Neural cell (in vitro differentiated cells): Measurements from ENCODE around the gene CSK. TPM values are rescaled to one million over a fixed set of nuclear protein-coding genes. Genes with fewer than 3 reads are reported as not detected.

Experiments
- H2AFZ ChIP-seq: fragments of 200-600, 300-800 bp; sonication (generic), shearing (Covaris generic); 2 replicates; pipeline ENCODE4 v1.6.0; 2014; ENCODE audit warnings: low read depth, mild to moderate bottlenecking, antibody characterized with exemption, low read length, moderate library complexity
- H3F3A ChIP-seq: fragments of 200-600 bp; shearing (Covaris generic); 2 replicates; pipeline ENCODE4 v1.6.1; 2016; ENCODE audit warnings: mild to moderate bottlenecking, moderate library complexity, mixed read lengths, antibody characterized with exemption, low read length; ENCODE audit not compliant: insufficient read depth, poor library complexity, severe bottlenecking
- H3K27ac ChIP-seq: fragments of 200-600, 300-800 bp; sonication (generic), shearing (Covaris generic); 2 replicates; pipeline ENCODE4 v1.5.1; 2014; ENCODE audit warnings: mild to moderate bottlenecking, low read length, moderate library complexity
- H3K27me3 ChIP-seq: fragments of 300-800, 200-600 bp; sonication (generic), shearing (Covaris generic); 2 replicates; pipeline ENCODE4 v1.6.0; 2014; ENCODE audit warnings: mild to moderate bottlenecking, low read depth, low read length, moderate library complexity; ENCODE audit not compliant: insufficient read depth
- H3K36me3 ChIP-seq: fragments of 300-800, 200-600 bp; sonication (generic), shearing (Covaris generic); 2 replicates; pipeline ENCODE4 v1.5.1; 2014; ENCODE audit warnings: mild to moderate bottlenecking, antibody characterized with exemption, low read length, moderate library complexity; ENCODE audit not compliant: insufficient read depth
- H3K4me2 ChIP-seq: fragments of 300-800, 200-600 bp; sonication (generic), shearing (Covaris generic); 2 replicates; pipeline ENCODE4 v1.6.0; 2014; ENCODE audit warnings: mild to moderate bottlenecking, low read length
- H3K4me3 ChIP-seq: fragments of 300-800, 200-600 bp; sonication (generic), shearing (Covaris generic); 2 replicates; pipeline ENCODE4 v1.5.1; 2014; ENCODE audit warnings: mild to moderate bottlenecking, low read length, moderate library complexity
- H3K79me2 ChIP-seq: fragments of 200-600 bp; shearing (Covaris generic); replicated peaks from 2 replicates; pipeline ENCODE4 v1.6.0; 2014; ENCODE audit warnings: mild to moderate bottlenecking, low read length, moderate library complexity; ENCODE audit not compliant: insufficient read depth
- H3K9ac ChIP-seq: fragments of 300-800, 200-600 bp; sonication (generic), shearing (Covaris generic); 2 replicates; pipeline ENCODE4 v1.6.1; 2016; ENCODE audit warnings: mild to moderate bottlenecking, low read length, mixed read lengths
- H3K9me2 ChIP-seq: fragments of 200-600 bp; shearing (Covaris generic); 2 replicates; pipeline ENCODE4 v1.6.1; 2016; ENCODE audit warnings: mild to moderate bottlenecking, low read length, mixed read lengths; ENCODE audit not compliant: insufficient read depth
- H3K9me3 ChIP-seq: fragments of 200-600, 300-800 bp; sonication (generic), shearing (Covaris generic); 2 replicates; pipeline ENCODE4 v1.6.1; 2016; ENCODE audit warnings: mild to moderate bottlenecking, mixed run types, low read length, moderate library complexity, mixed read lengths
- H4K20me1 ChIP-seq: fragments of 200-600 bp; shearing (Covaris generic); 2 replicates; pipeline ENCODE4 v1.6.1; 2016; ENCODE audit warnings: mild to moderate bottlenecking, mixed run types; ENCODE audit not compliant: insufficient read depth
- EP300 ChIP-seq: fragments of 450-650 bp; conservative IDR thresholded peaks from 2 replicates; pipeline ENCODE4 v1.6.1; 2014; ENCODE audit warnings: antibody characterized with exemption, mild to moderate bottlenecking, moderate library complexity; ENCODE audit not compliant: poor library complexity, severe bottlenecking
- EZH2 ChIP-seq: fragments of 200-600, 300-800 bp; shearing (Covaris generic), sonication (generic); IDR thresholded peaks from 2 replicates; pipeline ENCODE4 v1.6.1; 2014; ENCODE audit warnings: antibody characterized with exemption, low read length, borderline replicate concordance, mild to moderate bottlenecking; ENCODE audit not compliant: insufficient read depth, poor library complexity, severe bottlenecking
- MXI1 ChIP-seq: fragments of 450-650 bp; conservative IDR thresholded peaks from 2 replicates; pipeline ENCODE4 v1.6.1; 2014; ENCODE audit warnings: antibody characterized with exemption, mild to moderate bottlenecking; ENCODE audit not compliant: poor library complexity, severe bottlenecking
- POLR2AphosphoS5 ChIP-seq: IDR thresholded peaks from 2 replicates; pipeline ENCODE4 v1.6.1; 2012
- RAD21 ChIP-seq: fragments of 450-650 bp; conservative IDR thresholded peaks from 2 replicates; pipeline ENCODE4 v1.6.1; 2014; ENCODE audit warnings: antibody characterized with exemption, mild to moderate bottlenecking, moderate library complexity
- SMC3 ChIP-seq: fragments of 450-650 bp; conservative IDR thresholded peaks from 2 replicates; pipeline ENCODE4 v1.6.1; 2014; ENCODE audit warnings: antibody characterized with exemption, mild to moderate bottlenecking, moderate library complexity; ENCODE audit not compliant: poor library complexity
- TAF1 ChIP-seq: IDR thresholded peaks from 2 replicates; pipeline ENCODE4 v1.6.1; 2012; ENCODE audit warnings: low read depth
- polyA plus RNA-seq: library from polyadenylated mRNA; depleted of rRNA; stranded (reverse); fragments of >200 nt; gene quantifications from 2 replicates; pipeline ENCODE4 v1.2.3, GENCODE V29; 2014
- TF ChIP-seq, protein P1 (sequence below): fragments of 450-650 bp; IDR thresholded peaks from 2 replicates; pipeline ENCODE4 v1.5.1; 2014; ENCODE audit warnings: antibody characterized with exemption, mild to moderate bottlenecking, moderate library complexity; ENCODE audit not compliant: poor library complexity, severe bottlenecking
- TF ChIP-seq, protein P2 (sequence below): IDR thresholded peaks from 2 replicates; pipeline ENCODE4 v1.6.1; 2012; ENCODE audit warnings: borderline replicate concordance

Gene CSK
- polyA plus RNA-seq, 1 donor from 2014 or later = 45.5 TPM

DNA sequence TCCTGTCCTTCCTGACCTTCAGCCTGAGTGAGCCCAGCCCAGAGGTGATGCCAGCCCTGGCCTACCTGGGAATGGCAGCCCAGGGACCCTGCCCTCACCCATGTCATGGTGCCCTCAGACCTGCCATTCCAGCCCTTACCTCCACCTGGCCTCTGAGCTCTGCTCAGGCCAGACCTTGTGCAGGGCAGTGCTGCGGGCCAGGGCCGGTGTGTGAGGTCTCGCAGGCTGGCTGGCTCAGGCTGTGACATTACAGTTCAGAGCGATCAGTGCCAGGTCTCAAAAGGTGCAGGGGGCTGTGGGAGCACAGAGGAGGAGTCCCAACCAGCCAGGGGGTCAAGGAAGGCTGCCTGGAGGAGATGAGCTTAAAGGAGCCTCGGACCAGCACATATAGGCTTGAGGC lies 38.2 kb downstream of the CSK start:
- H3K4me2 ChIP-seq = no peak overlapping the region
- H3K9me3 ChIP-seq = no peaks in the 10 kb centered on the region
- H3K9me2 ChIP-seq = no peaks in the 10 kb centered on the region
- H3K9ac ChIP-seq = no peak overlapping the region
- TF ChIP-seq SMC3 = no peak
- no peak for TF ChIP-seq TAF1
- TF ChIP-seq, protein P1, sequence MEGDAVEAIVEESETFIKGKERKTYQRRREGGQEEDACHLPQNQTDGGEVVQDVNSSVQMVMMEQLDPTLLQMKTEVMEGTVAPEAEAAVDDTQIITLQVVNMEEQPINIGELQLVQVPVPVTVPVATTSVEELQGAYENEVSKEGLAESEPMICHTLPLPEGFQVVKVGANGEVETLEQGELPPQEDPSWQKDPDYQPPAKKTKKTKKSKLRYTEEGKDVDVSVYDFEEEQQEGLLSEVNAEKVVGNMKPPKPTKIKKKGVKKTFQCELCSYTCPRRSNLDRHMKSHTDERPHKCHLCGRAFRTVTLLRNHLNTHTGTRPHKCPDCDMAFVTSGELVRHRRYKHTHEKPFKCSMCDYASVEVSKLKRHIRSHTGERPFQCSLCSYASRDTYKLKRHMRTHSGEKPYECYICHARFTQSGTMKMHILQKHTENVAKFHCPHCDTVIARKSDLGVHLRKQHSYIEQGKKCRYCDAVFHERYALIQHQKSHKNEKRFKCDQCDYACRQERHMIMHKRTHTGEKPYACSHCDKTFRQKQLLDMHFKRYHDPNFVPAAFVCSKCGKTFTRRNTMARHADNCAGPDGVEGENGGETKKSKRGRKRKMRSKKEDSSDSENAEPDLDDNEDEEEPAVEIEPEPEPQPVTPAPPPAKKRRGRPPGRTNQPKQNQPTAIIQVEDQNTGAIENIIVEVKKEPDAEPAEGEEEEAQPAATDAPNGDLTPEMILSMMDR = no peak
- no peak for TF ChIP-seq EP300
- no peak for TF ChIP-seq MXI1
- TF ChIP-seq, protein P2, sequence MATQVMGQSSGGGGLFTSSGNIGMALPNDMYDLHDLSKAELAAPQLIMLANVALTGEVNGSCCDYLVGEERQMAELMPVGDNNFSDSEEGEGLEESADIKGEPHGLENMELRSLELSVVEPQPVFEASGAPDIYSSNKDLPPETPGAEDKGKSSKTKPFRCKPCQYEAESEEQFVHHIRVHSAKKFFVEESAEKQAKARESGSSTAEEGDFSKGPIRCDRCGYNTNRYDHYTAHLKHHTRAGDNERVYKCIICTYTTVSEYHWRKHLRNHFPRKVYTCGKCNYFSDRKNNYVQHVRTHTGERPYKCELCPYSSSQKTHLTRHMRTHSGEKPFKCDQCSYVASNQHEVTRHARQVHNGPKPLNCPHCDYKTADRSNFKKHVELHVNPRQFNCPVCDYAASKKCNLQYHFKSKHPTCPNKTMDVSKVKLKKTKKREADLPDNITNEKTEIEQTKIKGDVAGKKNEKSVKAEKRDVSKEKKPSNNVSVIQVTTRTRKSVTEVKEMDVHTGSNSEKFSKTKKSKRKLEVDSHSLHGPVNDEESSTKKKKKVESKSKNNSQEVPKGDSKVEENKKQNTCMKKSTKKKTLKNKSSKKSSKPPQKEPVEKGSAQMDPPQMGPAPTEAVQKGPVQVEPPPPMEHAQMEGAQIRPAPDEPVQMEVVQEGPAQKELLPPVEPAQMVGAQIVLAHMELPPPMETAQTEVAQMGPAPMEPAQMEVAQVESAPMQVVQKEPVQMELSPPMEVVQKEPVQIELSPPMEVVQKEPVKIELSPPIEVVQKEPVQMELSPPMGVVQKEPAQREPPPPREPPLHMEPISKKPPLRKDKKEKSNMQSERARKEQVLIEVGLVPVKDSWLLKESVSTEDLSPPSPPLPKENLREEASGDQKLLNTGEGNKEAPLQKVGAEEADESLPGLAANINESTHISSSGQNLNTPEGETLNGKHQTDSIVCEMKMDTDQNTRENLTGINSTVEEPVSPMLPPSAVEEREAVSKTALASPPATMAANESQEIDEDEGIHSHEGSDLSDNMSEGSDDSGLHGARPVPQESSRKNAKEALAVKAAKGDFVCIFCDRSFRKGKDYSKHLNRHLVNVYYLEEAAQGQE = no peak
- TF ChIP-seq POLR2AphosphoS5 = no peak
- no peak for TF ChIP-seq EZH2
- no peak for TF ChIP-seq RAD21
- H3K27me3 ChIP-seq = peaks cover 12% of the 10 kb centered on the region
- no peaks in the 10 kb centered on the region for H3F3A ChIP-seq
- no peaks in the 10 kb centered on the region for H4K20me1 ChIP-seq
- no peak overlapping the region for H2AFZ ChIP-seq
- H3K27ac ChIP-seq = no peak overlapping the region
- H3K79me2 ChIP-seq = no peaks in the 10 kb centered on the region
- no peaks in the 10 kb centered on the region for H3K36me3 ChIP-seq
- H3K4me3 ChIP-seq = no peak overlapping the region

DNA sequence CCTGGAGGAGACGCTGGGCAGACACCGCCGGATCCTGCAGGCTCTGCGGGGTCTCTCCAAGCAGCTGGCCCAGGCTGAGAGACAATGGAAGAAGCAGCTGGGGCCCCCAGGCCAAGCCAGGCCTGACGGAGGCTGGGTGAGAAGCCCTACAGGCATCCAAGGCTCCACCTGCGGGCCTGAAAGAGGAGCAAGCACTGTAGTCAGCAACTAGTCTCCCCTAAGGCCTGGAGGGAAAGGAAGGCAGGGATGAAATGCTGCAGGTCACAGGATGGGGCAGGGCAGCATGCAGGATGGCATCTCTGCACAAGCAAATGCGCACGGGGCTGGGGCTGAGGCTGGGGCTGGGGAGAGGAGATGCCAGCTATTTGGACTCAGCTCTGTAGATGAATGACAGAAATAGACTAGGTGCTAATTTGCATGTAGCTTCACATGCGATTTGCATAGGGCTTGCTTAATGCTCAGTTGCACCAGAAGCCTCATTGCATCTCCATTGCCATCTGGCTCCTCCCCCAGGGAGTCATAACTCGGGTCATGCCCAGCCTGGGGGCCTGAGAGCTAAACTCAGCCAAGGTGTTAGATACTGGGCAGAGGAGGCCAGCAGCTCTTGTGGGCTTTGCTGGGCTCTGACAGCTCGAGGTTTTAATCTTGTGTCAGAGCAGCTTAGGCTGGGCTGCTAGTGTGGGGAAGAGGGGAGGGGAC lies 39.4 kb downstream of the CSK start:
- Histone ChIP-seq H3K4me3 (peak overlapping the region; percentile 3), H4K20me1 (no peaks in the 10 kb centered on the region), H3K79me2 (no peaks in the 10 kb centered on the region), H3K27ac (peak overlapping the region; percentile 37), H3K4me2 (peak overlapping the region; percentile 6), H3F3A (no peaks in the 10 kb centered on the region), H3K9me3 (no peaks in the 10 kb centered on the region), H3K9ac (peak overlapping the region; percentile 35), H3K36me3 (no peaks in the 10 kb centered on the region), H3K27me3 (peaks cover 23% of the 10 kb centered on the region), H3K9me2 (no peaks in the 10 kb centered on the region), H2AFZ (peak overlapping the region; percentile 21)
- no peak for TF ChIP-seq POLR2AphosphoS5
- TF ChIP-seq TAF1 = no peak
